Stimulated activated CD4-positive, alpha-beta T cell treated with anti-CD3 and anti-CD28 coated beads, Interleukin-1b, Interleukin-23, amount 100 ng/mL, for 24 hours (primary cell): ENCODE measurements around the gene LARP4B.

Experiments used
- DNase-seq, 4 experiments: peaks; one replicate each; pipeline ENCODE4 v3.0.0-alpha.2; 2020; ENCODE audit warnings: low read depth in 4 of 4, low spot score in 1 of 4

LARP4B gene

GRCh38 chr10:789831-790701 lies 141.4 kb downstream of the LARP4B start:
- no peak for DNase-seq

GRCh38 chr10:788796-789748 lies 142.4 kb downstream of the LARP4B start:
- peak in 1 of 4 experiments; percentile 12 for DNase-seq

- DNase-seq: no peak
Measured at GRCh38 chr10:787933-788651, 143.4 kb downstream of the LARP4B start.

- no peak for DNase-seq
Measured at GRCh38 chr10:786633-787474, 144.7 kb downstream of the LARP4B start.

GRCh38 chr10:785861-786214 lies 145.7 kb downstream of the LARP4B start:
- no peak for DNase-seq

GRCh38 chr10:785089-785860 lies 146.2 kb downstream of the LARP4B start:
- DNase-seq: no peak

- peak in 3 of 4 experiments; percentile 40 to 73 (median 64) for DNase-seq
Measured at GRCh38 chr10:784403-785088, 147.0 kb downstream of the LARP4B start.

- DNase-seq: no peak
Measured at GRCh38 chr10:782751-783648, 148.5 kb downstream of the LARP4B start.

- no peak for DNase-seq
Measured at GRCh38 chr10:780536-781524, 150.7 kb downstream of the LARP4B start.

- no peak for DNase-seq
Measured at GRCh38 chr10:778626-779330, 152.7 kb downstream of the LARP4B start.

GRCh38 chr10:777913-778479 lies 153.5 kb downstream of the LARP4B start:
- no peak for DNase-seq

- no peak for DNase-seq
Measured at GRCh38 chr10:776772-777171, 154.7 kb downstream of the LARP4B start.

GRCh38 chr10:775245-776075 lies 156.0 kb downstream of the LARP4B start:
- no peak for DNase-seq

- no peak for DNase-seq
Measured at GRCh38 chr10:774661-775244, 156.8 kb downstream of the LARP4B start.

- DNase-seq: no peak
Measured at GRCh38 chr10:774223-774622, 157.3 kb downstream of the LARP4B start.
